ENCODE data around the gene MAP3K6.

DNA sequence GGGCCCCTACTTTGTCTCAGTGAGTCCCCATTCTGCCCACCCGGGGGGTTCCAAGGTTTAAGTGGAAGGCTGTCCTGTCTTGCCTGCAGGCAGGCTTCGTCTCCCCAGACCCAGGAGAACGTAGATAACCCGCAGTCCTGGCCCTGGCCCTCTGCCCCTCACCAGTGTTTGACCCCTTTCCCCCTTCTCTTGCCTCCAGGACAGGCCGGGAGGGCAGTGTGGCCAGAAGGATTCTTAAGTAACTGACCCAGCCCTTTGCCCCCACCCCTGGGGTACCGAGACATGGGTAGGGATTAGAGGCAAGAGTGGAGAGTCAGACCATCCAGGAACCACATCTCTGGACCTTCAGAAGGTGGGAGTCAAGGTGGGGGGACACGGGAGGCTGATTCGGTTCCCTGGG is 36.0 kb downstream of the MAP3K6 start:
- TF ChIP-seq POLR2AphosphoS5 (IDR thresholded peaks at IDR 0.05; ENCODE audit: insufficient read depth, low read depth, low read length), result no peak
- TF ChIP-seq, protein P1, sequence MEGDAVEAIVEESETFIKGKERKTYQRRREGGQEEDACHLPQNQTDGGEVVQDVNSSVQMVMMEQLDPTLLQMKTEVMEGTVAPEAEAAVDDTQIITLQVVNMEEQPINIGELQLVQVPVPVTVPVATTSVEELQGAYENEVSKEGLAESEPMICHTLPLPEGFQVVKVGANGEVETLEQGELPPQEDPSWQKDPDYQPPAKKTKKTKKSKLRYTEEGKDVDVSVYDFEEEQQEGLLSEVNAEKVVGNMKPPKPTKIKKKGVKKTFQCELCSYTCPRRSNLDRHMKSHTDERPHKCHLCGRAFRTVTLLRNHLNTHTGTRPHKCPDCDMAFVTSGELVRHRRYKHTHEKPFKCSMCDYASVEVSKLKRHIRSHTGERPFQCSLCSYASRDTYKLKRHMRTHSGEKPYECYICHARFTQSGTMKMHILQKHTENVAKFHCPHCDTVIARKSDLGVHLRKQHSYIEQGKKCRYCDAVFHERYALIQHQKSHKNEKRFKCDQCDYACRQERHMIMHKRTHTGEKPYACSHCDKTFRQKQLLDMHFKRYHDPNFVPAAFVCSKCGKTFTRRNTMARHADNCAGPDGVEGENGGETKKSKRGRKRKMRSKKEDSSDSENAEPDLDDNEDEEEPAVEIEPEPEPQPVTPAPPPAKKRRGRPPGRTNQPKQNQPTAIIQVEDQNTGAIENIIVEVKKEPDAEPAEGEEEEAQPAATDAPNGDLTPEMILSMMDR (IDR thresholded peaks at IDR 0.05; ENCODE audit: extremely low read depth in 1 of 2, insufficient read depth in 1 of 2, low read depth in 1 of 2, low read length in 2 of 2), result no peak
- no peak for TF ChIP-seq POLR2A (IDR thresholded peaks at IDR 0.05; ENCODE audit: low read depth, low read length)
- TF ChIP-seq, protein P2, sequence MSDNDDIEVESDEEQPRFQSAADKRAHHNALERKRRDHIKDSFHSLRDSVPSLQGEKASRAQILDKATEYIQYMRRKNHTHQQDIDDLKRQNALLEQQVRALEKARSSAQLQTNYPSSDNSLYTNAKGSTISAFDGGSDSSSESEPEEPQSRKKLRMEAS (IDR thresholded peaks at IDR 0.05; ENCODE audit: insufficient read depth, insufficient read length), result no peak
- TF ChIP-seq EZH2 (IDR thresholded peaks at IDR 0.05; ENCODE audit: borderline replicate concordance, low read depth, low read length, severe bottlenecking), result no peak
- TF ChIP-seq MYC (IDR thresholded peaks at IDR 0.05; ENCODE audit: low read depth, low read length), result no peak
- no peak for TF ChIP-seq FOS (IDR thresholded peaks at IDR 0.05; ENCODE audit: borderline replicate concordance, insufficient read depth, low read length)
- no peak for TF ChIP-seq JUN (IDR thresholded peaks at IDR 0.05; ENCODE audit: borderline replicate concordance, insufficient read depth, insufficient read length, low read depth)

Data from endothelial cell of umbilical vein (primary cell).